GM12875 (cell line): ENCODE measurements around the gene OPA3.

Experiments
- H3K4me3 ChIP-seq: one replicate; pipeline ENCODE4 v1.5.1; 2011; ENCODE audit warnings: low read depth, low read length, control low read depth
- CTCF ChIP-seq: IDR thresholded peaks from 2 replicates; pipeline ENCODE4 v1.5.1; 2011; ENCODE audit warnings: low read depth, mild to moderate bottlenecking, control low read depth, inconsistent platforms, low read length, moderate library complexity, borderline replicate concordance; ENCODE audit not compliant: insufficient read depth

OPA3 gene

GRCh38 chr19:45485305-45486077 lies 99.1 kb downstream of the OPA3 start:
- peak overlapping the region; percentile 70 for H3K4me3 ChIP-seq
- peak; percentile 94 for TF ChIP-seq CTCF

- no peak overlapping the region for H3K4me3 ChIP-seq
- no peak for TF ChIP-seq CTCF
Observed at GRCh38 chr19:45484273-45484945, 100.2 kb downstream of the OPA3 start.

- no peak overlapping the region for H3K4me3 ChIP-seq
- no peak for TF ChIP-seq CTCF
Observed at GRCh38 chr19:45483033-45483432, 101.6 kb downstream of the OPA3 start.

- H3K4me3 ChIP-seq: peak overlapping the region; percentile 57
- TF ChIP-seq CTCF: peak; percentile 87
Observed at GRCh38 chr19:45478454-45479238, 106.0 kb downstream of the OPA3 start.

- no peak for TF ChIP-seq CTCF
- H3K4me3 ChIP-seq: peak overlapping the region; percentile 33
Observed at GRCh38 chr19:45477713-45478453, 106.7 kb downstream of the OPA3 start.
